Endothelial cell of umbilical vein (primary cell): ENCODE results near the gene VWA7.

Experiments used
- CTCF ChIP-seq, 2 donors: IDR thresholded peaks; 1 replicate in 1 of 2; 2 replicates in 1 of 2; pipeline ENCODE4 v1.5.1; 2011; ENCODE audit warnings: low read length in 2 of 2, mild to moderate bottlenecking in 2 of 2, moderate library complexity in 2 of 2, control low read depth in 1 of 2, inconsistent platforms in 1 of 2, low read depth in 1 of 2; ENCODE audit not compliant: insufficient read depth in 1 of 2; ENCODE audit errors: extremely low read depth in 1 of 2
- EZH2 ChIP-seq: IDR thresholded peaks from 2 replicates; pipeline ENCODE4 v1.6.1; 2012; ENCODE audit warnings: borderline replicate concordance, low read depth, mild to moderate bottlenecking, moderate library complexity, low read length, inconsistent platforms; ENCODE audit not compliant: severe bottlenecking
- JUN ChIP-seq: IDR thresholded peaks from 2 replicates; pipeline ENCODE4 v1.6.1; 2011; ENCODE audit warnings: borderline replicate concordance, low read depth; ENCODE audit not compliant: insufficient read length, insufficient read depth
- POLR2AphosphoS5 ChIP-seq: IDR thresholded peaks from 2 replicates; pipeline ENCODE4 v1.6.1; 2012; ENCODE audit warnings: low read depth, mild to moderate bottlenecking, control low read depth, low read length, moderate library complexity; ENCODE audit not compliant: insufficient read depth

- TF ChIP-seq CTCF (IDR thresholded peaks at IDR 0.05; ENCODE audit: extremely low read depth in 1 of 2, insufficient read depth in 1 of 2, low read depth in 1 of 2, low read length in 2 of 2) (no peak), POLR2AphosphoS5 (no peak), EZH2 (no peak), JUN (no peak)
Observed at GRCh38 chr6:31736768-31737314, 40.3 kb downstream of the VWA7 start.
